ENCODE measurements around the gene ZYX.
"Not testable (repeated sequence)": the region's sequence is repeated elsewhere in the genome, so short reads cannot be mapped to it uniquely, and the experiment has no call there.

The ZYX gene

GRCh38 chr7:143387156-143387975, 6.2 kb downstream of the ZYX start:
- no peak for DNase-seq

- DNase-seq, result no peak
Measured at GRCh38 chr7:143388051-143388450, 6.9 kb downstream of the ZYX start.

GRCh38 chr7:143388491-143389101, 7.5 kb downstream of the ZYX start:
- no peak for DNase-seq

GRCh38 chr7:143389316-143390103, 8.4 kb downstream of the ZYX start:
- DNase-seq, result no peak

GRCh38 chr7:143390104-143390772, 9.1 kb downstream of the ZYX start:
- DNase-seq, result no peak

- DNase-seq, result no peak
Measured at GRCh38 chr7:143390773-143391317, 9.7 kb downstream of the ZYX start.

GRCh38 chr7:143391462-143392404, 10.6 kb downstream of the ZYX start:
- no peak for DNase-seq

GRCh38 chr7:143392427-143392826, 11.3 kb downstream of the ZYX start:
- DNase-seq, result not testable (repeated sequence)

- DNase-seq, result no peak
Measured at GRCh38 chr7:143392875-143393266, 11.7 kb downstream of the ZYX start.

- no peak for DNase-seq
Measured at GRCh38 chr7:143393267-143394041, 12.3 kb downstream of the ZYX start.

GRCh38 chr7:143394068-143394467, 12.9 kb downstream of the ZYX start:
- no peak for DNase-seq

- DNase-seq, result no peak
Measured at GRCh38 chr7:143394777-143395176, 13.6 kb downstream of the ZYX start.

GRCh38 chr7:143395187-143396149, 14.3 kb downstream of the ZYX start:
- no peak for DNase-seq

- DNase-seq, result no peak
Measured at GRCh38 chr7:143396182-143396581, 15.0 kb downstream of the ZYX start.

- no peak for DNase-seq
Measured at GRCh38 chr7:143396625-143397556, 15.7 kb downstream of the ZYX start.

- no peak for DNase-seq
Measured at GRCh38 chr7:143397710-143398530, 16.8 kb downstream of the ZYX start.

- no peak for DNase-seq
Measured at GRCh38 chr7:143398616-143399015, 17.5 kb downstream of the ZYX start.

GRCh38 chr7:143399151-143399550, 18.0 kb downstream of the ZYX start:
- DNase-seq, result no peak
